Neuronal stem cell (in vitro differentiated cells): ENCODE data around the gene ABCB8.

ENCODE experiments used
- DNase-seq: peaks from one replicate; pipeline ENCODE4 v3.0.0-alpha.2; 2013; ENCODE audit warnings: low spot score
- H2AFZ ChIP-seq: one replicate; pipeline ENCODE4 v1.6.1; 2013; ENCODE audit warnings: mild to moderate bottlenecking, low read length, inconsistent platforms
- H2AK5ac ChIP-seq: 2 replicates; pipeline ENCODE4 v1.6.1; 2013; ENCODE audit warnings: low read depth, mild to moderate bottlenecking, inconsistent platforms, low read length, moderate library complexity, mixed read lengths
- H2BK120ac ChIP-seq: 2 replicates; pipeline ENCODE4 v1.6.1; 2013; ENCODE audit warnings: low read depth, mild to moderate bottlenecking, inconsistent platforms, low read length, moderate library complexity, mixed read lengths
- H2BK12ac ChIP-seq: one replicate; pipeline ENCODE4 v1.6.1; 2013; ENCODE audit warnings: low read length, inconsistent platforms
- H2BK15ac ChIP-seq: 2 replicates; pipeline ENCODE4 v1.6.1; 2013; ENCODE audit warnings: mild to moderate bottlenecking, low read length, inconsistent platforms, mixed read lengths
- H2BK5ac ChIP-seq: one replicate; pipeline ENCODE4 v1.6.1; 2013; ENCODE audit warnings: inconsistent platforms, mild to moderate bottlenecking, low read length, moderate library complexity
- H3K14ac ChIP-seq: one replicate; pipeline ENCODE4 v1.6.1; 2013; ENCODE audit warnings: low read length, inconsistent platforms
- H3K18ac ChIP-seq: 2 replicates; pipeline ENCODE4 v1.6.1; 2013; ENCODE audit warnings: low read length, inconsistent platforms
- H3K23ac ChIP-seq: 2 replicates; pipeline ENCODE4 v1.6.1; 2013; ENCODE audit warnings: low read depth, mild to moderate bottlenecking, mixed read lengths, low read length, inconsistent platforms; ENCODE audit not compliant: poor library complexity
- H3K27ac ChIP-seq: replicated peaks from 3 replicates; pipeline ENCODE4 v1.5.1; 2013; ENCODE audit warnings: low read length, inconsistent platforms
- H3K27me3 ChIP-seq, 3 experiments: 2 replicates each; pipeline ENCODE4 v1.6.1; 2013; ENCODE audit warnings: low read length in 3 of 3, mild to moderate bottlenecking in 2 of 3, inconsistent platforms in 1 of 3, low read depth in 1 of 3, mixed read lengths in 1 of 3, moderate library complexity in 1 of 3; ENCODE audit not compliant: control insufficient read depth in 3 of 3, insufficient read depth in 3 of 3
- H3K36me3 ChIP-seq, 2 donors: replicated peaks in 1 of 2; 2 replicates each; pipeline ENCODE4 v1.6.1; 2013; ENCODE audit warnings: low read length in 2 of 2; ENCODE audit not compliant: control insufficient read depth in 2 of 2, insufficient read depth in 2 of 2
- H3K4ac ChIP-seq: 2 replicates; pipeline ENCODE4 v1.6.1; 2013; ENCODE audit warnings: inconsistent platforms, mild to moderate bottlenecking, low read length, moderate library complexity
- H3K4me1 ChIP-seq, 2 donors: 1 replicate in 1 of 2; 2 replicates in 1 of 2; pipeline ENCODE4 v1.6.1; 2013; ENCODE audit warnings: low read length in 2 of 2, low read depth in 1 of 2; ENCODE audit not compliant: control insufficient read depth in 2 of 2, insufficient read depth in 1 of 2
- H3K4me2 ChIP-seq: one replicate; pipeline ENCODE4 v1.6.1; 2013; ENCODE audit warnings: mild to moderate bottlenecking, low read length, inconsistent platforms; ENCODE audit not compliant: insufficient read depth, poor library complexity, severe bottlenecking
- H3K4me3 ChIP-seq, 2 donors: 2 replicates each; pipeline ENCODE4 v1.5.1; 2013; ENCODE audit warnings: low read length in 2 of 2, mild to moderate bottlenecking in 2 of 2, inconsistent platforms in 1 of 2, moderate library complexity in 1 of 2
- H3K79me1 ChIP-seq: one replicate; pipeline ENCODE4 v1.6.1; 2013; ENCODE audit warnings: low read depth, mild to moderate bottlenecking, inconsistent platforms, low read length, moderate library complexity
- H3K9ac ChIP-seq: one replicate; pipeline ENCODE4 v1.6.1; 2013; ENCODE audit warnings: mild to moderate bottlenecking, low read depth, low read length, inconsistent platforms; ENCODE audit not compliant: poor library complexity
- H3K9me3 ChIP-seq, 2 donors: replicated peaks in 1 of 2; 2 replicates each; pipeline versions ENCODE3 to v1.6.1; 2013; ENCODE audit warnings: low read length in 2 of 2, mild to moderate bottlenecking in 2 of 2, inconsistent platforms in 1 of 2, low read depth in 1 of 2, mixed read lengths in 1 of 2, moderate library complexity in 1 of 2; ENCODE audit not compliant: control insufficient read depth in 2 of 2, insufficient read depth in 1 of 2
- H4K8ac ChIP-seq: one replicate; pipeline ENCODE4 v1.6.1; 2013; ENCODE audit warnings: low read depth, mild to moderate bottlenecking, inconsistent platforms, low read length, moderate library complexity
- H4K91ac ChIP-seq: one replicate; pipeline ENCODE4 v1.6.1; 2013; ENCODE audit warnings: low read length, low read depth, mild to moderate bottlenecking, inconsistent platforms; ENCODE audit not compliant: poor library complexity
- WGBS, 2 donors: extraction: QIAGEN DNeasy Blood & Tissue Kit; methylation state at CpG; one replicate each; pipeline ENCODE4 v1.1.7; 2013; ENCODE audit warnings: missing lambda C conversion rate in 2 of 2, mixed read lengths in 1 of 2; ENCODE audit not compliant: insufficient read length in 2 of 2, insufficient replicate concordance in 1 of 2; ENCODE audit errors: extremely low coverage in 2 of 2; 5-methylcytosine and 5-hydroxymethylcytosine counted together

The ABCB8 gene

GRCh38 chr7:151012031-151012692 lies 16.1 kb upstream of the ABCB8 start:
- H3K4me2 ChIP-seq = no peak overlapping the region
- H2AK5ac ChIP-seq = peak overlapping the region; percentile 5
- peak overlapping the region; percentile 83 for H2BK15ac ChIP-seq
- H3K4me3 ChIP-seq = no peak overlapping the region
- no peak overlapping the region for H4K8ac ChIP-seq
- H2AFZ ChIP-seq = no peak overlapping the region
- DNase-seq = no peak
- peaks cover 19 to 36% of the 10 kb centered on the region in 2 donors for H3K4me1 ChIP-seq
- H2BK5ac ChIP-seq = no peak overlapping the region
- peak overlapping the region; percentile 19 for H2BK12ac ChIP-seq
- peaks cover 0 to 5% of the 10 kb centered on the region in 2 donors for H3K36me3 ChIP-seq
- no CpG with 5 or more reads among the region's 6 CpGs for WGBS, 2 donors
- peak overlapping the region; percentile 69 for H4K91ac ChIP-seq
- H3K23ac ChIP-seq = no peak overlapping the region
- no peak overlapping the region for H3K4ac ChIP-seq
- H3K79me1 ChIP-seq = peaks cover 2% of the 10 kb centered on the region
- H2BK120ac ChIP-seq = no peak overlapping the region
- H3K27me3 ChIP-seq = no peaks in the 10 kb centered on the region
- no peaks in the 10 kb centered on the region for H3K9me3 ChIP-seq
- H3K27ac ChIP-seq = no peak overlapping the region
- peak overlapping the region; percentile 62 for H3K18ac ChIP-seq
- no peak overlapping the region for H3K9ac ChIP-seq
- no peak overlapping the region for H3K14ac ChIP-seq

GRCh38 chr7:151012911-151013347 lies 15.3 kb upstream of the ABCB8 start:
- Histone ChIP-seq H3K79me1 (peaks cover 2% of the 10 kb centered on the region), H3K23ac (peak overlapping the region; percentile 82), H3K4me3 (peak overlapping the region in 1 of 2 donors; percentile 33), H3K36me3 (peaks cover 0 to 5% of the 10 kb centered on the region in 2 donors), H3K18ac (peak overlapping the region; percentile 95), H2BK12ac (no peak overlapping the region), H3K27ac (peak overlapping the region; percentile 47), H3K9me3 (no peaks in the 10 kb centered on the region), H2BK15ac (peak overlapping the region; percentile 95), H3K9ac (peak overlapping the region; percentile 12), H2BK5ac (peak overlapping the region; percentile 77), H2AFZ (peak overlapping the region; percentile 21), H3K4me2 (peak overlapping the region; percentile 52), H4K91ac (peak overlapping the region; percentile 64), H3K14ac (no peak overlapping the region), H2BK120ac (peak overlapping the region; percentile 67), H4K8ac (no peak overlapping the region), H3K4me1 (peaks cover 22 to 42% of the 10 kb centered on the region in 2 donors), H3K27me3 (peaks cover 0 to 5% (median 0%) of the 10 kb centered on the region in 3 experiments), H2AK5ac (peak overlapping the region; percentile 93), H3K4ac (no peak overlapping the region)
- no CpG with 5 or more reads among the region's 23 CpGs for WGBS, 2 donors
- no peak for DNase-seq

DNA sequence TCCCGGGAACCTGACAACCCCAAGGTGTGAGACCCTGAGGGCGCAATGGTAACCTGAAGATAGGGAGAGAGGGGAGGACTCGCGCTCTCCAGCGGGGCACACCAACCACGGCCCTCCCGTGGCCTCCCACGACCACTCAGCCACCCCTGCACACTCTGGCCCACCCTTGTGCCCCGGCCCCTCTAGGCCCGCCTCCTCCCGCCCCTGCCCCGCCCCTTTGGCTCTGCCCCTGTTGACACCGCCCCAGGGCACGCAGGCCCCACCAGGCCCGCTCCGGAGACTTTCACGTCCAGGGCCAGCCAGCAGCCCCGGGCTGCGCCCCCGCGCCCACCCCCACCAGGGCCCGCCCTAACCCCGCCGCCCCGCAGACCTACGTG lies 14.9 kb upstream of the ABCB8 start:
- no peak overlapping the region for H2BK12ac ChIP-seq
- peak overlapping the region; percentile 21 for H2AFZ ChIP-seq
- no CpG with 5 or more reads among the region's 26 CpGs for WGBS, 2 donors
- peak overlapping the region; percentile 52 for H3K4me2 ChIP-seq
- no peak overlapping the region for H3K4ac ChIP-seq
- H3K18ac ChIP-seq = peak overlapping the region; percentile 95
- peaks cover 0 to 8% (median 0%) of the 10 kb centered on the region in 3 experiments for H3K27me3 ChIP-seq
- H4K8ac ChIP-seq = no peak overlapping the region
- peak overlapping the region; percentile 67 for H2BK120ac ChIP-seq
- peak overlapping the region in 1 of 2 donors; percentile 33 for H3K4me3 ChIP-seq
- H4K91ac ChIP-seq = peak overlapping the region; percentile 64
- peaks cover 25 to 40% of the 10 kb centered on the region in 2 donors for H3K4me1 ChIP-seq
- H3K9ac ChIP-seq = peak overlapping the region; percentile 12
- peaks cover 0 to 5% of the 10 kb centered on the region in 2 donors for H3K36me3 ChIP-seq
- peak overlapping the region; percentile 95 for H2BK15ac ChIP-seq
- H3K27ac ChIP-seq = peak overlapping the region; percentile 47
- H2BK5ac ChIP-seq = peak overlapping the region; percentile 77
- peaks cover 2% of the 10 kb centered on the region for H3K79me1 ChIP-seq
- H2AK5ac ChIP-seq = peak overlapping the region; percentile 93
- H3K14ac ChIP-seq = no peak overlapping the region
- no peaks in the 10 kb centered on the region for H3K9me3 ChIP-seq
- peak overlapping the region; percentile 82 for H3K23ac ChIP-seq
- no peak for DNase-seq

DNA sequence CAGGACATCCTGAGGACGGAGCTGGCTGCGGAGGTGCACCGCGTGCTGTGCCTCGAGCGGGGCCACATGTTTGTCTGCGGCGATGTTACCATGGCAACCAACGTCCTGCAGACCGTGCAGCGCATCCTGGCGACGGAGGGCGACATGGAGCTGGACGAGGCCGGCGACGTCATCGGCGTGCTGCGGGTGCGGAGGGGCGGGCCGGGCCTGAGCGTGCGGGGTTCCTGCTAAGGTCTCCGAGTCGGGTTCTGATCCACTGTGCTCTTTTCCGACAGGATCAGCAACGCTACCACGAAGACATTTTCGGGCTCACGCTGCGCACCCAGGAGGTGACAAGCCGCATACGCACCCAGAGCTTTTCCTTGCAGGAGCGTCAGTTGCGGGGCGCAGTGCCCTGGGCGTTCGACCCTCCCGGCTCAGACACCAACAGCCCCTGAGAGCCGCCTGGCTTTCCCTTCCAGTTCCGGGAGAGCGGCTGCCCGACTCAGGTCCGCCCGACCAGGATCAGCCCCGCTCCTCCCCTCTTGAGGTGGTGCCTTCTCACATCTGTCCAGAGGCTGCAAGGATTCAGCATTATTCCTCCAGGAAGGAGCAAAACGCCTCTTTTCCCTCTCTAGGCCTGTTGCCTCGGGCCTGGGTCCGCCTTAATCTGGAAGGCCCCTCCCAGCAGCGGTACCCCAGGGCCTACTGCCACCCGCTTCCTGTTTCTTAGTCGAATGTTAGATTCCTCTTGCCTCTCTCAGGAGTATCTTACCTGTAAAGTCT lies 14.3 kb upstream of the ABCB8 start:
- peak overlapping the region; percentile 77 for H2BK5ac ChIP-seq
- H3K9me3 ChIP-seq = no peaks in the 10 kb centered on the region
- no CpG with 5 or more reads among the region's 55 CpGs for WGBS, 2 donors
- peaks cover 26 to 41% of the 10 kb centered on the region in 2 donors for H3K4me1 ChIP-seq
- H4K8ac ChIP-seq = peak overlapping the region; percentile 57
- H3K27ac ChIP-seq = no peak overlapping the region
- H3K4me3 ChIP-seq = peak overlapping the region in 1 of 2 donors; percentile 77
- peak overlapping the region; percentile 93 for H3K18ac ChIP-seq
- H2AK5ac ChIP-seq = peak overlapping the region; percentile 93
- peak; percentile 88 for DNase-seq
- H3K4ac ChIP-seq = no peak overlapping the region
- H2BK120ac ChIP-seq = no peak overlapping the region
- H3K23ac ChIP-seq = peak overlapping the region; percentile 49
- peak overlapping the region; percentile 75 for H3K14ac ChIP-seq
- peak overlapping the region; percentile 70 for H3K4me2 ChIP-seq
- H3K27me3 ChIP-seq = peaks cover 0 to 13% (median 0%) of the 10 kb centered on the region in 3 experiments
- peak overlapping the region; percentile 50 for H2BK12ac ChIP-seq
- H4K91ac ChIP-seq = no peak overlapping the region
- peaks cover 0 to 5% of the 10 kb centered on the region in 2 donors for H3K36me3 ChIP-seq
- H3K79me1 ChIP-seq = peaks cover 2% of the 10 kb centered on the region
- no peak overlapping the region for H2AFZ ChIP-seq
- H2BK15ac ChIP-seq = peak overlapping the region; percentile 95
- H3K9ac ChIP-seq = peak overlapping the region; percentile 70
